GM12801 (cell line): ENCODE results near the gene PPP1R12A.

Experiments
- TF ChIP-seq, protein P1 (sequence below): IDR thresholded peaks from one replicate; pipeline ENCODE4 v1.5.1; 2011; ENCODE audit warnings: control low read depth; ENCODE audit not compliant: insufficient read length; ENCODE audit errors: extremely low read depth

Gene PPP1R12A

GRCh38 chr12:79945433-79945832 is 10.5 kb upstream of the PPP1R12A start:
- TF ChIP-seq, protein P1, sequence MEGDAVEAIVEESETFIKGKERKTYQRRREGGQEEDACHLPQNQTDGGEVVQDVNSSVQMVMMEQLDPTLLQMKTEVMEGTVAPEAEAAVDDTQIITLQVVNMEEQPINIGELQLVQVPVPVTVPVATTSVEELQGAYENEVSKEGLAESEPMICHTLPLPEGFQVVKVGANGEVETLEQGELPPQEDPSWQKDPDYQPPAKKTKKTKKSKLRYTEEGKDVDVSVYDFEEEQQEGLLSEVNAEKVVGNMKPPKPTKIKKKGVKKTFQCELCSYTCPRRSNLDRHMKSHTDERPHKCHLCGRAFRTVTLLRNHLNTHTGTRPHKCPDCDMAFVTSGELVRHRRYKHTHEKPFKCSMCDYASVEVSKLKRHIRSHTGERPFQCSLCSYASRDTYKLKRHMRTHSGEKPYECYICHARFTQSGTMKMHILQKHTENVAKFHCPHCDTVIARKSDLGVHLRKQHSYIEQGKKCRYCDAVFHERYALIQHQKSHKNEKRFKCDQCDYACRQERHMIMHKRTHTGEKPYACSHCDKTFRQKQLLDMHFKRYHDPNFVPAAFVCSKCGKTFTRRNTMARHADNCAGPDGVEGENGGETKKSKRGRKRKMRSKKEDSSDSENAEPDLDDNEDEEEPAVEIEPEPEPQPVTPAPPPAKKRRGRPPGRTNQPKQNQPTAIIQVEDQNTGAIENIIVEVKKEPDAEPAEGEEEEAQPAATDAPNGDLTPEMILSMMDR: no peak

DNA sequence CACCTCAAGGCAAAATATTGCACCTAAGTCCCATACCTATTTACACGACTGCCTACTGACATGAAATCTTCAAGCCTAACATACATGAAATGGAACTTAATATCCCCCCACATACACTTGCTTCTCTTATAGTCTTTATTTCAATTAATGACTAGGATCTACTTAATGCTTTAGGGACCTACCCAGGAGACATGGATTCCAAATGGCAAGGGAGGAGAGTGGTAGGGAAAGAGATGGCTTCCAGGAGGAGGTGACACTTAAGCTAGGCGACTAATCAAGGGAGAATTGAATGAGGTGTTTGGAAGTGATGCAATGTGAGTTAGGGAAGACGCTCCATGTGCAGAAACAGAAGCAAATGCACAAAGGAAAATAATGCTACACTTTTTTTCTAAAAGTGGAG is 9.7 kb upstream of the PPP1R12A start:
- TF ChIP-seq, protein P1: no peak

GRCh38 chr12:79939728-79940310 is 4.9 kb upstream of the PPP1R12A start:
- TF ChIP-seq, protein P1: no peak

DNA sequence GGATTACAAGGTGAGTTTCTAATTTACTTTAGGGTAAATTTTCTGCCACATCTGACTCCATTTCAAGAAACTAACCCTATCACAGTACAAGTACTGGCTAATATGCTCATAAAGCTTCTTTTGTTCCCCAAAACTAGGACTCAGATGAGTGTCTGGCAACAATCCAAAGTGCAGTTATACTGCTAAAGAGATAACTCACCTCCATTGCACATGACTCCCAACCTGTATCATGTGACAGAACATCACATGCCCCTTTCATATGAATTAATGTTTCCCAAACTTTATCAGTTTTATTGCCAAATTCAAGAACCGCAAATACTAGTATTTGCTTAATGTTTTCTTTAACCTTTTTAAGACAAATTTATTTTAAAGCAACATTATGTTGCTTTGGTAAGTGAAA is 3.9 kb upstream of the PPP1R12A start:
- TF ChIP-seq, protein P1: no peak

GRCh38 chr12:79936670-79937069 is 1.8 kb upstream of the PPP1R12A start:
- TF ChIP-seq, protein P1: no peak

DNA sequence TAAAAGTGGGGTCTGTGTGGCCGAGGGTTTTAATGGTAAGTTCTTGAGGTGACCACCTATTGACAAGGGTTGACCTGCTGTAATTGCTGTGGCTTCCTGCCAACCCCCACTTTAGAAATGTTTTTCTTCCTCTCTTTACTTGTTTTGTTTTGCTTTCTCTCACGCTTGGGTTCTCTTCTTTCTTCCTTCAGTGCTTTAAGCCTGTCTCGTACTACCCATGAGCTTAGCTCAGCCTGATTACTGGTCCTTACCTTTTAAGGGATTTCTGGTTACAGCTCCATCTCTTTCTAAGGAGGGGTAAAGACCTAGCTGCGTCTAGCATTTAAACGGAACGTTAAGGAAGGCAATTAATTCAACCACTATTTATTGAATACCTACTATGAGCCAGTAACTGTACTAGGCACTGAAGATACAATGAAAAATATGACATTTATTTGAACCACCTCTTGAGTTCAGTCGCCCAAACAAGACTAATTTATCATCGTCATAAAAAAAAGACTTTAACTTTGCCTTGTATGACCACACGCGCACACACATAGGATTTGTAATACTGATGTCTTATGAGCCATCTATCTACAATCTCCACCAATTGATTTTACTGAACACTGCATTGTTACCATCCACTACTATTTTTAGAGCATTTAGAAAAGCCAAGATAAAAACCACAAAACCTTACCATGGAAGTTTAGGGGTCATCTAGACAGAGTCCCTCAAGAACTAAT is 888 bp upstream of the PPP1R12A start:
- TF ChIP-seq, protein P1: no peak

GRCh38 chr12:79934281-79935020 is 446 bp downstream of the PPP1R12A start:
- TF ChIP-seq, protein P1: no peak
